HepG2 (cell line): ENCODE results near the gene TNFRSF6B. TPM values are rescaled to one million over a fixed set of nuclear protein-coding genes. Genes with fewer than 3 reads are reported as not detected.

Experiments
- BRD4 ChIP-seq: sonication (generic); formaldehyde crosslinking; IDR thresholded peaks from 2 replicates; pipeline ENCODE4 v1.4.0; 2020; ENCODE audit warnings: missing genetic modification reagents
- HNRNPLL ChIP-seq: fragments of 200-400 bp; formaldehyde crosslinking; IDR thresholded peaks from 2 replicates; pipeline ENCODE4 v1.6.1; 2017; ENCODE audit warnings: mild to moderate bottlenecking, low read depth, low read length; ENCODE audit not compliant: poor library complexity, severe bottlenecking
- KLF11 ChIP-seq: IDR thresholded peaks from 2 replicates; pipeline ENCODE4 v1.6.1; 2016; ENCODE audit warnings: missing compliant biosample characterization
- ZNF232 ChIP-seq: sonication (generic); formaldehyde crosslinking; IDR thresholded peaks from 2 replicates; pipeline ENCODE4 v1.4.0; 2020; ENCODE audit warnings: missing genetic modification reagents, borderline replicate concordance
- polyA plus RNA-seq, 8 experiments: library from polyadenylated mRNA; depleted of rRNA in 3 of 8; stranded (reverse) in 7 of 8; unstranded in 1 of 8; fragments of >200 nt; fragmentation: Illumina TruSeq in 4 of 8; extraction: Trizol in 4 of 8; gene quantifications; 2 replicates each; pipeline versions ENCODE4 v1.2.1 to v1.2.3, GENCODE V29; 2011 to 2016; ENCODE audit warnings: low read depth in 4 of 8, missing spikeins in 1 of 8, mixed read lengths in 1 of 8; ENCODE audit not compliant: insufficient read depth in 1 of 8
- total RNA-seq, 5 experiments: library from RNA; depleted of rRNA; stranded (reverse); fragments of >200 nt; fragmentation: Illumina TruSeq; extraction: Trizol; gene quantifications; 2 replicates each; pipeline ENCODE4 v1.2.3, GENCODE V29; 2016; ENCODE audit warnings: low read depth in 1 of 5
- TF ChIP-seq, protein P1 (sequence below): sonication (generic); formaldehyde crosslinking; IDR thresholded peaks from 2 replicates; pipeline ENCODE4 v1.5.1; 2020; ENCODE audit warnings: missing genetic modification reagents, mild to moderate bottlenecking, borderline replicate concordance
- TF ChIP-seq, protein P2 (sequence below): sonication (generic); formaldehyde crosslinking; IDR thresholded peaks from 2 replicates; pipeline ENCODE4 v1.4.0; 2020; ENCODE audit warnings: missing genetic modification reagents
- TF ChIP-seq, protein P3 (sequence below): sonication (generic); formaldehyde crosslinking; IDR thresholded peaks from 2 replicates; pipeline ENCODE4 v1.8.0; 2022; ENCODE audit warnings: mild to moderate bottlenecking, missing genetic modification reagents
- TF ChIP-seq, protein P4 (sequence below): IDR thresholded peaks from 2 replicates; pipeline ENCODE4 v1.6.1; 2012; ENCODE audit warnings: low read length, improper control_type of control experiment
- TF ChIP-seq, protein P5 (sequence below): sonication (generic); formaldehyde crosslinking; IDR thresholded peaks from 2 replicates; pipeline ENCODE4 v1.5.0; 2020; ENCODE audit warnings: missing genetic modification reagents
- TF ChIP-seq, protein P6 (sequence below), 2 experiments: IDR thresholded peaks; 2 replicates each; pipeline ENCODE4 v1.6.1; 2011 to 2012; ENCODE audit warnings: low read length in 2 of 2, borderline replicate concordance in 1 of 2, low read depth in 1 of 2, mild to moderate bottlenecking in 1 of 2, moderate library complexity in 1 of 2

The TNFRSF6B gene
- total and polyA plus RNA-seq, 2 of the 13 experiments (the other 11 are each of a cell fraction or from before 2014, with no cell fraction given): 0.24 TPM; not detected in 1

DNA sequence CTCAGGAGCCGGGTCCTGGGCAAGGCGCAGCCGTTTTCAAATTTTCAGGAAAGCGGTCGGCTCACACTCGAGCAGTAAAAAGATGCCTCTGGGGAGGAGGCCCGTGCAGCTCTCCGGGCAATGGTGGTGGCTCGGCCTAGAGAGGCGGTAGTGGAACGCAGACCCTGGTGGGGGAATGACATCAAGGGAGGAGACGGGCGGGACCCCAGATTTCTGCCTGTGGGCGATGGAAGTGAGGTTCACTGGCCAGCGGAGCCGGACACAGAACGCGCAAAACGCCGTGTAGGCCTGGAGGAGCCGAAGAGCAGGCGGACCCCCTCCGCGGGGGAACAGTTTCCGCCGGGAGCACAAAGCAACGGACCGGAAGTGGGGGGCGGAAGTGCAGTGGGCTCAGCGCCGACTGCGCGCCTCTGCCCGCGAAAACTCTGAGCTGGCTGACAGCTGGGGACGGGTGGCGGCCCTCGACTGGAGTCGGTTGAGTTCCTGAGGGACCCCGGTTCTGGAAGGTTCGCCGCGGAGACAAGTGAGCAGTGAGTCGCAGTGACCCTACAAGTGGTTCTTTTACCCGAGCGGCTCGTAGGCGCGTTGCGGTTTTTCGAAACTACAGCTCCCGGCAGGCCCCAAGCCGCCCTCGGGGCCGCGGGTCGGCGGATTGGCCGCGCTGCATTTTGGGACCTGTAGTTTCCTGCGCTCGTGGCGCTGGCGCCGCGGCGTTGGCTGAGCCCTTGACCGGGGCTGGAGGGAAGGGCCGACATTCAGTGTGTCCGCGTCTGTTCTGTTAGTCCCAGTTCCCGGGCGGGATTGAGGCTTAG lies 38.3 kb upstream of the TNFRSF6B start, which contains the start of gene RTEL1 (continued):
- TF ChIP-seq, protein P1, sequence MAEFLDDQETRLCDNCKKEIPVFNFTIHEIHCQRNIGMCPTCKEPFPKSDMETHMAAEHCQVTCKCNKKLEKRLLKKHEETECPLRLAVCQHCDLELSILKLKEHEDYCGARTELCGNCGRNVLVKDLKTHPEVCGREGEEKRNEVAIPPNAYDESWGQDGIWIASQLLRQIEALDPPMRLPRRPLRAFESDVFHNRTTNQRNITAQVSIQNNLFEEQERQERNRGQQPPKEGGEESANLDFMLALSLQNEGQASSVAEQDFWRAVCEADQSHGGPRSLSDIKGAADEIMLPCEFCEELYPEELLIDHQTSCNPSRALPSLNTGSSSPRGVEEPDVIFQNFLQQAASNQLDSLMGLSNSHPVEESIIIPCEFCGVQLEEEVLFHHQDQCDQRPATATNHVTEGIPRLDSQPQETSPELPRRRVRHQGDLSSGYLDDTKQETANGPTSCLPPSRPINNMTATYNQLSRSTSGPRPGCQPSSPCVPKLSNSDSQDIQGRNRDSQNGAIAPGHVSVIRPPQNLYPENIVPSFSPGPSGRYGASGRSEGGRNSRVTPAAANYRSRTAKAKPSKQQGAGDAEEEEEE (CRISPR knock-in tag): peak; percentile 98
- TF ChIP-seq, protein P2, sequence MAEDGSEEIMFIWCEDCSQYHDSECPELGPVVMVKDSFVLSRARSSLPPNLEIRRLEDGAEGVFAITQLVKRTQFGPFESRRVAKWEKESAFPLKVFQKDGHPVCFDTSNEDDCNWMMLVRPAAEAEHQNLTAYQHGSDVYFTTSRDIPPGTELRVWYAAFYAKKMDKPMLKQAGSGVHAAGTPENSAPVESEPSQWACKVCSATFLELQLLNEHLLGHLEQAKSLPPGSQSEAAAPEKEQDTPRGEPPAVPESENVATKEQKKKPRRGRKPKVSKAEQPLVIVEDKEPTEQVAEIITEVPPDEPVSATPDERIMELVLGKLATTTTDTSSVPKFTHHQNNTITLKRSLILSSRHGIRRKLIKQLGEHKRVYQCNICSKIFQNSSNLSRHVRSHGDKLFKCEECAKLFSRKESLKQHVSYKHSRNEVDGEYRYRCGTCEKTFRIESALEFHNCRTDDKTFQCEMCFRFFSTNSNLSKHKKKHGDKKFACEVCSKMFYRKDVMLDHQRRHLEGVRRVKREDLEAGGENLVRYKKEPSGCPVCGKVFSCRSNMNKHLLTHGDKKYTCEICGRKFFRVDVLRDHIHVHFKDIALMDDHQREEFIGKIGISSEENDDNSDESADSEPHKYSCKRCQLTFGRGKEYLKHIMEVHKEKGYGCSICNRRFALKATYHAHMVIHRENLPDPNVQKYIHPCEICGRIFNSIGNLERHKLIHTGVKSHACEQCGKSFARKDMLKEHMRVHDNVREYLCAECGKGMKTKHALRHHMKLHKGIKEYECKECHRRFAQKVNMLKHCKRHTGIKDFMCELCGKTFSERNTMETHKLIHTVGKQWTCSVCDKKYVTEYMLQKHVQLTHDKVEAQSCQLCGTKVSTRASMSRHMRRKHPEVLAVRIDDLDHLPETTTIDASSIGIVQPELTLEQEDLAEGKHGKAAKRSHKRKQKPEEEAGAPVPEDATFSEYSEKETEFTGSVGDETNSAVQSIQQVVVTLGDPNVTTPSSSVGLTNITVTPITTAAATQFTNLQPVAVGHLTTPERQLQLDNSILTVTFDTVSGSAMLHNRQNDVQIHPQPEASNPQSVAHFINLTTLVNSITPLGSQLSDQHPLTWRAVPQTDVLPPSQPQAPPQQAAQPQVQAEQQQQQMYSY (CRISPR knock-in tag): peak; percentile 75; the same call in 1 of the 2 replicates
- TF ChIP-seq, protein P3, sequence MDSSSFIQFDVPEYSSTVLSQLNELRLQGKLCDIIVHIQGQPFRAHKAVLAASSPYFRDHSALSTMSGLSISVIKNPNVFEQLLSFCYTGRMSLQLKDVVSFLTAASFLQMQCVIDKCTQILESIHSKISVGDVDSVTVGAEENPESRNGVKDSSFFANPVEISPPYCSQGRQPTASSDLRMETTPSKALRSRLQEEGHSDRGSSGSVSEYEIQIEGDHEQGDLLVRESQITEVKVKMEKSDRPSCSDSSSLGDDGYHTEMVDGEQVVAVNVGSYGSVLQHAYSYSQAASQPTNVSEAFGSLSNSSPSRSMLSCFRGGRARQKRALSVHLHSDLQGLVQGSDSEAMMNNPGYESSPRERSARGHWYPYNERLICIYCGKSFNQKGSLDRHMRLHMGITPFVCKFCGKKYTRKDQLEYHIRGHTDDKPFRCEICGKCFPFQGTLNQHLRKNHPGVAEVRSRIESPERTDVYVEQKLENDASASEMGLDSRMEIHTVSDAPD (CRISPR knock-in tag): peak; percentile 94
- TF ChIP-seq, protein P4, sequence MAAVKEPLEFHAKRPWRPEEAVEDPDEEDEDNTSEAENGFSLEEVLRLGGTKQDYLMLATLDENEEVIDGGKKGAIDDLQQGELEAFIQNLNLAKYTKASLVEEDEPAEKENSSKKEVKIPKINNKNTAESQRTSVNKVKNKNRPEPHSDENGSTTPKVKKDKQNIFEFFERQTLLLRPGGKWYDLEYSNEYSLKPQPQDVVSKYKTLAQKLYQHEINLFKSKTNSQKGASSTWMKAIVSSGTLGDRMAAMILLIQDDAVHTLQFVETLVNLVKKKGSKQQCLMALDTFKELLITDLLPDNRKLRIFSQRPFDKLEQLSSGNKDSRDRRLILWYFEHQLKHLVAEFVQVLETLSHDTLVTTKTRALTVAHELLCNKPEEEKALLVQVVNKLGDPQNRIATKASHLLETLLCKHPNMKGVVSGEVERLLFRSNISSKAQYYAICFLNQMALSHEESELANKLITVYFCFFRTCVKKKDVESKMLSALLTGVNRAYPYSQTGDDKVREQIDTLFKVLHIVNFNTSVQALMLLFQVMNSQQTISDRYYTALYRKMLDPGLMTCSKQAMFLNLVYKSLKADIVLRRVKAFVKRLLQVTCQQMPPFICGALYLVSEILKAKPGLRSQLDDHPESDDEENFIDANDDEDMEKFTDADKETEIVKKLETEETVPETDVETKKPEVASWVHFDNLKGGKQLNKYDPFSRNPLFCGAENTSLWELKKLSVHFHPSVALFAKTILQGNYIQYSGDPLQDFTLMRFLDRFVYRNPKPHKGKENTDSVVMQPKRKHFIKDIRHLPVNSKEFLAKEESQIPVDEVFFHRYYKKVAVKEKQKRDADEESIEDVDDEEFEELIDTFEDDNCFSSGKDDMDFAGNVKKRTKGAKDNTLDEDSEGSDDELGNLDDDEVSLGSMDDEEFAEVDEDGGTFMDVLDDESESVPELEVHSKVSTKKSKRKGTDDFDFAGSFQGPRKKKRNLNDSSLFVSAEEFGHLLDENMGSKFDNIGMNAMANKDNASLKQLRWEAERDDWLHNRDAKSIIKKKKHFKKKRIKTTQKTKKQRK: no peak
- TF ChIP-seq, protein P5, sequence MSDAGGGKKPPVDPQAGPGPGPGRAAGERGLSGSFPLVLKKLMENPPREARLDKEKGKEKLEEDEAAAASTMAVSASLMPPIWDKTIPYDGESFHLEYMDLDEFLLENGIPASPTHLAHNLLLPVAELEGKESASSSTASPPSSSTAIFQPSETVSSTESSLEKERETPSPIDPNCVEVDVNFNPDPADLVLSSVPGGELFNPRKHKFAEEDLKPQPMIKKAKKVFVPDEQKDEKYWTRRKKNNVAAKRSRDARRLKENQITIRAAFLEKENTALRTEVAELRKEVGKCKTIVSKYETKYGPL (CRISPR knock-in tag): peak; percentile 80; the same call in 1 of the 2 replicates
- TF ChIP-seq KLF11 (CRISPR knock-in tag): peak; percentile 89; the same call in 1 of the 2 replicates
- TF ChIP-seq, protein P6, sequence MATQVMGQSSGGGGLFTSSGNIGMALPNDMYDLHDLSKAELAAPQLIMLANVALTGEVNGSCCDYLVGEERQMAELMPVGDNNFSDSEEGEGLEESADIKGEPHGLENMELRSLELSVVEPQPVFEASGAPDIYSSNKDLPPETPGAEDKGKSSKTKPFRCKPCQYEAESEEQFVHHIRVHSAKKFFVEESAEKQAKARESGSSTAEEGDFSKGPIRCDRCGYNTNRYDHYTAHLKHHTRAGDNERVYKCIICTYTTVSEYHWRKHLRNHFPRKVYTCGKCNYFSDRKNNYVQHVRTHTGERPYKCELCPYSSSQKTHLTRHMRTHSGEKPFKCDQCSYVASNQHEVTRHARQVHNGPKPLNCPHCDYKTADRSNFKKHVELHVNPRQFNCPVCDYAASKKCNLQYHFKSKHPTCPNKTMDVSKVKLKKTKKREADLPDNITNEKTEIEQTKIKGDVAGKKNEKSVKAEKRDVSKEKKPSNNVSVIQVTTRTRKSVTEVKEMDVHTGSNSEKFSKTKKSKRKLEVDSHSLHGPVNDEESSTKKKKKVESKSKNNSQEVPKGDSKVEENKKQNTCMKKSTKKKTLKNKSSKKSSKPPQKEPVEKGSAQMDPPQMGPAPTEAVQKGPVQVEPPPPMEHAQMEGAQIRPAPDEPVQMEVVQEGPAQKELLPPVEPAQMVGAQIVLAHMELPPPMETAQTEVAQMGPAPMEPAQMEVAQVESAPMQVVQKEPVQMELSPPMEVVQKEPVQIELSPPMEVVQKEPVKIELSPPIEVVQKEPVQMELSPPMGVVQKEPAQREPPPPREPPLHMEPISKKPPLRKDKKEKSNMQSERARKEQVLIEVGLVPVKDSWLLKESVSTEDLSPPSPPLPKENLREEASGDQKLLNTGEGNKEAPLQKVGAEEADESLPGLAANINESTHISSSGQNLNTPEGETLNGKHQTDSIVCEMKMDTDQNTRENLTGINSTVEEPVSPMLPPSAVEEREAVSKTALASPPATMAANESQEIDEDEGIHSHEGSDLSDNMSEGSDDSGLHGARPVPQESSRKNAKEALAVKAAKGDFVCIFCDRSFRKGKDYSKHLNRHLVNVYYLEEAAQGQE (IDR thresholded peaks at IDR 0.05; ENCODE audit: borderline replicate concordance in 1 of 2, low read depth in 1 of 2, low read length in 2 of 2): peak; percentile 18 to 72
- peak; percentile 97 for TF ChIP-seq ZNF232 (CRISPR knock-in tag)
- peak; percentile 95 for TF ChIP-seq HNRNPLL
- TF ChIP-seq BRD4 (CRISPR knock-in tag): peak; percentile 98
